DMS153 treated with DMSO at 0.1 percent for 48 hours (cell line): ENCODE data around the gene FOXJ1.

Experiments used
- DNase-seq: peaks from one replicate; lab custom pipeline; 2025; ENCODE audit not compliant: unreplicated experiment; lab: John Stamatoyannopoulos, UW

The FOXJ1 gene

DNA sequence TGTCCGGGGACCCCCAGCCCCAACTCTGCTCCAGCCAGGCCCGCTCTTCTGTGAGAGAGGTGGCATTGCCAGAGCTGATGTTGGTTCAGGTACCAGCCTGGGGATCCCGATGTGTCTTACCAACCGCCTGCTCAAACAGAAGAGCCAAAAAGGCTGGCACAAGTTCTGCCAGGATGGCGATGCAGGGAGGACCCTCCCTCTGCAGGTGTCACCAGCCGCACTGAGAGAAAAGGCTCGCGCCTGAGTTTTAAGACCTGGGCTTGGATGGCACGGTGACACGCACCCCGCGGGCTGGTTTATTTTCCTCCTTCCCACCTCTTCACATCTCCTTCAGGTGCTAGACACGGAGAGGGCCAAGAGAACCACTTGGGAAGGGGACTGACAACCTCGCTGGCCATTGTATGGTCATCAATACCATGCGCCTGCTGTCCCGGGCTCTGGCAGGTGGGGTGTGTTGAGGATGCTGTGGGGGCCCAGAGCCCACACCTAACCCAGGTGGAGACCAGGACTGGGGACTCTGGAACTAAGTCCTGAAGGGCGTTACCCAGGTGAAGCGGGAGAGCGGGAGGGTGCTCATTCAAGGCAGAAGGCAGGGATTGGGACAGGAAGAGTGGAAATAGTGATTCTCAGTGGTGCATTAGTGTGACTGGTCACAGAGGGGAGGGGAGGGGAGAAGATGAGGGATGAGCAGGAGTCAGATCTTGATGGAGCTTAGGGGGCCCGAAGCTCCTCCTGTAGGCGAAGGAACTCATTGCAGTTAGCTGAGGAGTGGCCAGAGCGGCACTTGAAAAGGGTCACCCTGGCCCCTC lies 16.3 kb downstream of the FOXJ1 start:
- DNase-seq, result no peak

DNA sequence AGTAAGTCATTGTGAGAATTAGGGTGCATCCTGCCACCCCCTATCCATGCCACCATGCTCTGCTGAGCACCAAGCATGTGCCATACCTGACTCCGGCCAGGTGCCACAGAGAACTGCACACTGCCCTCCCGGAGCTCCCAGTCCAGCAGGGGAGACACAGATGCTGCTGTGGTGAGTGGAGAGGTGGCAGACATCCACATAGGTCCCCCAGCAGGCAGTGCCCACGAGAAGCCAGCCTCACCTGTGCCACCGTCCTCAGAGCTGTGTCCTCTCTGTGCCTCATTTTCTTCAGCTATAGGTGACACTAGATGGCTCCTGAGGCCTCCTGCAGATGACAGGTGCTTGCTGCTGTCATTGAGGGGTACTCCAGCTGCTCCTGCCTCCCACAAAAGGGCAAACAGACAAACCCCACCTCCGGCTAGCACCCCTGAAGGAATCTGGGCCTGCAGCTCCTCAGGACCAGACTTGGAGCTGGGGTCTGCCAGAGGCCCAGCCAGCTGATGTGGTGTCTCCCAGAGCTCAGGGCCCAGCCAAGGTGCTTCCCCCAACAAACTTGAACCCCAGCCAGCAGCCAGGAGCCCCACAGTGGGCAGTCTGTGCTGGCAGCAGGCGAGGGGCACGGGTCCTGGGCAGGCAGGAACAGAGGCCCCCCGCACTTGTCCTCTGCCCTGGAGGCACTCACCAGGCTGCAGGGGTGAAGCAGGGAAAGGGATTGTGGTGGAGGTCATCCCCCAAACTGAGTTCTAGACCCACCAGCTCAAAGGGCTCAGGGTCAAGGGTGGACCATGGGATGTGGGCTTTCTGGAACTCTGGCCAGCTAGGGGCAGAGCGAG lies 17.1 kb downstream of the FOXJ1 start:
- no peak for DNase-seq

DNA sequence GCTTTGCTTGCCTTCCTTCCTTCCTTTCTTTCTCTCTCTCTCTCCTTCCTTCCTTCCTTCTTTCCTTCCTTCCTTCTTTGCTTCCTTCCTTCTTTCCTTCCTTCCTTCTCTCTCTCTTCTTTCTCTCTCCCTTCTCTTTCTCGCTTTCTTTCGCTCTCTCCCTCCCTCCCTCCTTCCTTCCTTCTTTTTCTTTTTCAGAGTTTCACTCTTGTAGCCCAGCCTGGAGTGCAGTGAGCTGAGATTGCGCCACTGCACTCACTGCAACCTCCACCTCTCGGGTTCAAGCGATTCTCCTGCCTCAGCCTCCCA lies 17.9 kb downstream of the FOXJ1 start:
- no peak for DNase-seq

DNA sequence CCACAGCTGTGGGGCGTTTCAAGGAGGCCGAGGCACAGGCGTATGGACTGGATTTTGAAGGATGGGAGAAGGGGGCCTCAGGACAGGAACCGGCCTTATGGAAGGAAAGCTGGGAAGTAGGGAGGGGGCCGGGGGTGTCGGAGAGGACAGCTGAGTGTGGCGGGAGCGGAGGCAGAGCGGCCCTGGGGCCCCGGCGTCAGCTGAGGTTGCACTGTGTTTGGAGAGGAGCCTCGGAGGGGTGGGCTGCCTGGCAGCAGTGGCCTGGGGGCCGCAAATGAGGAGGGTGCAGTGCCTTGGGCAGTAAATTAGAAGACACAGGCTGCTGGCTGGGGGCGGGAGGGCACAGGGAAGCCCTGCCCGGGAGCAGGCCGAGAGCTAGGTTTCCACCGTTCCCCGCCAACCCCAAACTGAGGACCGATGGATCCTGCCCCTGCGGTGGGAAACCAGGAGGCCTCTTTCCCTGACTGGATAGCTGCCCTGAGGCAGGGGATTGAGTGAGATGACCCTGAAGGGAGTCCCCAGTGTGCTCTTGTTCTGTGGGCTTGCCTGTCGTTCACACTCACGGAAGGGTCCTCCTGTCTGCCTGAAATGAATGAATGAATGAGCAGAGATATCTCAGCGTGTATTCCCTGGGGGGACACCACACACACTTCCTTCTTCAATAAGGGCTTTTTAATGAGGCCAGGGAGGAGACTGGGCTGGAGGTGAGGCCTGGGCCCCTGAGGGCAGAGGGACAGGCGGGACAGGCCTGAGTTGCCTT lies 18.4 kb downstream of the FOXJ1 start:
- no peak for DNase-seq

DNA sequence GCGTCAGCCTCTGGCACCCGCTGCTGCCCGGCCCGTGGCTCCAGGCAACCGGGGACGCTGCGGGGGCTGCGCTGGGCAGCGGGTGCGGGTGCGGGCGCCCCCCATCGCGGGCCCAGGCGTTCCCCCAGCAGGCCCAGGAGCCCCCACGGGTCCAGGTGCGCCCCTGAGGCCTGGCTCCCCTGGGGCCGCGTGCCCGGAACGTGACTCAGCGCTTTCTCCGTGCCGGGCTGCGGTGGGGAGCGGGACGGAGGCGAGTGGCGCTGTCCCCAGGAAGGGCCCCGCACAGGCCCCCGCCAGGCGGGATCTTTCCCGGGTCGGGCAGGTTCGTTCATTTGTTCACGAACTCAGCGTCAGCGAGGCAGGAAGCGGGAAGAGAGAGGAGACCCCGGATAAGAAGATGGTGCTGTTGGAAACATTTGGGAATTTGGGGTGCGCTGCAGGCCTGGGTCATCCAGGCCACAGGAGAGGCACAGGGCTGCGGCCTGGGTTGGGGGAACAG lies 19.1 kb downstream of the FOXJ1 start:
- DNase-seq, result no peak

DNA sequence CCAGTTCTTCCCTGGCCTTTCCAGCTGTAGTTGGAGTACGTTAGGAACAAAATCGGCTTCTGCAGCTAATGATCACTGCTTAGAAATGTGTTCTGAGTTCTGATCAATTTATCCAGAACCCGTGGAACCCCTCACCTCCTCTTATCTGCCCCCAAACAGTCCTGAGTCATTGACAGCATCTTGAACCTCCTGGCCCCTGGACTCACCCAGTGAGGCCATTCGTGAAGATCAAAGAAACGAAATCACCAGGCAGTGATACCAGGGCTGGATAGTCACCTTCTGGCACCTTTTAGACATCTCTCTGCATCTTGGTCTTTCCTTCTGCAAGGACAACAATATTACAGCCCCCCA lies 20.4 kb downstream of the FOXJ1 start:
- no peak for DNase-seq

DNA sequence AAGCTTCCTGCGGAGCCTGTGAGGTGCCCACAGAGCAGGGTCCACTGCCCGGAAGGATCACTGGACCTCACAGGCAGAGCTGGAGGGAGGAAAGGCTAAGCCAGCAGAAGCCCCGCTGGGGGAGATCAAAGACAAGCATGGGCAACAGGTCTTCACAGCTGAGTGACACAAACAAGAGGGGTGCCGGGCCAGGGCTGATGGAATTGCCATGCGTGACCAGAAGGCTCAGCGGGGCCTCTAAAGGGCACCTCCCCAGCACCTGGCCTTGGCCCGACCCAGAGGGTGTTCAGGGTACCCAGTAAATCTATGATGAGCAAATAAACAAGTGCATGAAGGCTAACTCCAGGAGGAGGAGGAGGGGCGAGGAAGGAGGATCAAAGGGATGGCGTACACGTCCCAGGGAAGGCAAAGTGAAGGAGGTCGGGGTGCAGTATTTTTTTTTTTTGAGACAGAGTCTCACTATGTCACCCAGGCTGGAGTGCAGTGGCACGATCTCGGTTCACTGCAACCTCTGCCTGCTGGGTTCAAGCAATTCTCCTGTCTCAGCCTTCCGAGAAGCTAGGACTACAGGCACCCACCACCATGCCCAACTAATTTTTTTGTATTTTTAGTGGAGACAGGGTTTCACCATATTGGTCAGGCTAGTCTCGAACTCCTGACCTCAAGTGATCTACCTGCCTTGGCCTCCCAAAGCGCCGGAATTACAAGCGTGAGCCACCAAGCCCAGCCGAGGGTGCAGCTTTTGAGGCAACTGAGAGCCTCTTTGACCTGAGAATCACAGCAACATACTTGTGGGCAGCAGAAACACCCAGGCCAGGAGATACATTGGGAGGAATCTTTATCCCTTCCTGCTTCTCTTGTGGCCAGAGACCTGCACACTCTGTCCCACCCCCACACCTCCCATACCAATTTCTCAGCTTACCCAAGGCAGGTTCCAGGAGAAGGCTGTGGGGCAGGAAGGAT lies 21.4 kb downstream of the FOXJ1 start:
- DNase-seq, result no peak

DNA sequence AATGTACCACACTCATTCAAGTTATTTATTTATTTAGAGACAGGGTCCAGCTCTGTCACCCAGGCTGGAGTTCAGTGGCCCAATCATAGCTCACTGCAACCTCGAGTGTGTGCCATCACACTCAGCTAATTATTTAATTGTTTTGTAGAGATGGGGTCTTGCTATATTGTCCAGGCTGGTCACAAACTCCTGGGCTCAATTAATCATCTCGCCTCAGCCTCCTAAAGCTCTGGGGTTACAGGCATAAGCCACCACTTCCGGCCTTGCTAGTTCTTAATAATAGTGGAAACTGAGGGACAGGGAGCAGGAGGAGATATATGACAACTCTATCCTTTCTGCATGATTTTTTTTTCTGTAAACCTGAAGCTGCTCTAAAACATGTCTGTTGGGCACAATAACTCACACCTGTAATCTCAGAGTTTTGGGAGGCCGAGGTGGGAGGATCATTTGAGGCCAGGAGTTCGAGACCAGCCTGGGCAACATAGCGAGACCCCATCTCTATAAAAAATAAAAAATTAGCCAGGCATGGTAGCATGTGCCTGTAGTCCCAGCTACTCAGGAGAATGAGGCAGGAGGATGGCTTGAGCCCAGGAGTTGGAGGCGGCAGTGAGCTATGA lies 25.8 kb downstream of the FOXJ1 start:
- DNase-seq, result no peak

DNA sequence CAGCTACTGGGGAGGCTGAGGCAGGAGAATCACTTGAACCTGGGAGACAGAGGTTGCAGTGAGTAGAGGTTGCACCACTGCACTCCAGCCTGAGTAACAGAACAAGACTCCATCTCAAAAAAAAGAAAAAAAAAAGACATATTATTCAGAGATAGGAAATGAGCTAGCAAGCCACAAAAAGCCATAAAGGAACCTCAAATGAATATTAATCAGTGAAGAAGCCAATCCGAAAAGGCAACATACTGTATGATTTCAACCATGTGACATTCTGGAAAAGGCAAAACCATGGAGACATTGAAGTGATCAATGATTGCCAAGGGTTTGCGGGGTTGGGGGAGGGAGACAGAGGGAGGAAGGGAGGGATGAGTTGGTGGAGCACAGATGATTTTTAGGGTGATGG lies 29.1 kb downstream of the FOXJ1 start:
- no peak for DNase-seq

DNA sequence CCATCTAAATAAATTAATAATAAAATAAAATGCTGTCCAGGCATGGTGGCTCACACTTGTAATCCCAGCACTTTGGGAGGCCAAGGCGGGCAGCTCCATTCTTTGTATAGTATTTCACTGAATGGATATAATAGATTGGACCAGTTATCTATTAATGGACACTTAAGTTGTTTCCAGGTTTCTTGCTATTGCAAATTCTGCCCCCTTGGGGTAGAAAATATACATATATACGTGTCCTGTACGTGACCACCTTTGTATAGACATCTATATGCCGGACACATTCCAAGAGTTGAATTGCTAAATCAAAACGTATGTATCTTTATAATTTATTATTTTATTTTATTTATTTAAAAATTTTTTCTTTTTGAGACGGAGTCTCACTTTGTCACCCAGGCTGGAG lies 33.5 kb downstream of the FOXJ1 start:
- no peak for DNase-seq

DNA sequence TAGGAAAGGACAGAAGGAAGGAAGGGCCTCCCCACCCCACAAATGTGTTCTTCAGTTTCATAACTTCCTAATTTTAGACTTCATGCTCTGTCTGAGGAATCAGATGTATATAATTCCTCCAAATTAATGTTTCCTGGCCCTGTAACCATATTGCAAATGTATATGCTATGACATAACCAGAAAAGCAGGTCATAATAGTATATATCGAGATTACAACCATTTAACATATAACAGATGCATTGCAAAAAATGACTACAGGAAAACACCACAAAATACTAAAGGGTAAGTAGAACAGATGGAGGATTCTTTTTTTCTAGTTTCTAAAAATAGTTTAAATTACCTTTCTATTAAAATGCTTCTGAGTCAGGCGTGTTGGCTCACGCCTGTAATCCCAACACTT lies 34.3 kb downstream of the FOXJ1 start:
- no peak for DNase-seq

DNA sequence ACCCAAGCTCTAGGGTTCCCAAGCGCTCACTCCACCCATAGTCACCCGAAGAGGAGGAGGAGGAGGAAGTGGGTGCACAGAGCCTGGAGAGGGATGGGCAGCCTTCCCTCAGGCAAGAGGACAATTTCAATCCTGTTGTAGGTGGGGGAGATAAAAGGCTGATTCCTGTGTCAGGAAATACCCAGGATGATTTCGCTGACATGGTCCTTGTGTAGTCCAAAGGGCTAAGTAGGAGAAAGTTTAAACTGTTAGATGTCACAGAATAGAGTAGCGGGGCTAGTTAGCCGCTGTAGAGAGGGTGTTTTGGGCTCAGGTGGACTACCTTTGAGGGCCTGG lies 36.2 kb downstream of the FOXJ1 start:
- no peak for DNase-seq

DNA sequence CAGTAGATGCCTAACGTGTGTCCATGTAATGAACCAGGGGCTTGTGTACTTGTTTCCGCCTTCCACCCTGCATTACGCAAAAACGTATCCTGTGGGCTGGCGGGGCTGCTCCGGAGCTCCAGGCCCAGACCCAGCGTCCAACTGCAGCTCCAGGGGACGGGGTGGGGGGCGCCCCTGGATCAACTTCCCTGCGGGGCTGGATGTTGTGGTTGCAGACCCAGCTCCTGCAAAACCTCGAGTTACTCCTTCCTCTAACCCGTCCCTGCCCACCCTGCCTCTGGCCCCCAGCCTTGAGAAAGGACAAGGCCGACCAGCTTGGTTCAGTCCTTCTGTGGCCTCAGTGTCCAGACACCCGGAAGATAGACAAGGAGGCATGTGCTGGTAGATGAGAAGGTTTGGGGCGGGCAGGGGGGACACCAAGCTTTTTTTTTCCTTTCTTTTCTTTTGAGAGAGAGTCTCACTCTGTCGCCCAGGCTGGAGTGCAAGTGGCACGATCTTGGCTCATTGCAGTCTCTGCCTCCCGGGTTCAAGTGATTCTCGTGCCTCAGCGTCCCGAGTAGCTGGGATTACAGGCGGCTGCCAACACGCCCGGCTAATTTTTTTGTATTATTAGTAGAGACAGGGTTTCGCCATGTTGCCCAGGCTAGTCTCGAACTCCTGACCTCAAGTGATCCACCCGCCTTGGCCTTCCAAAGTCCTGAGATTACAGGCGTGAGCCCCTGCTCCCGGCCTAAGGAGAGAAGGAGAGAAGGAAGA lies 36.7 kb downstream of the FOXJ1 start:
- DNase-seq, result no peak

DNA sequence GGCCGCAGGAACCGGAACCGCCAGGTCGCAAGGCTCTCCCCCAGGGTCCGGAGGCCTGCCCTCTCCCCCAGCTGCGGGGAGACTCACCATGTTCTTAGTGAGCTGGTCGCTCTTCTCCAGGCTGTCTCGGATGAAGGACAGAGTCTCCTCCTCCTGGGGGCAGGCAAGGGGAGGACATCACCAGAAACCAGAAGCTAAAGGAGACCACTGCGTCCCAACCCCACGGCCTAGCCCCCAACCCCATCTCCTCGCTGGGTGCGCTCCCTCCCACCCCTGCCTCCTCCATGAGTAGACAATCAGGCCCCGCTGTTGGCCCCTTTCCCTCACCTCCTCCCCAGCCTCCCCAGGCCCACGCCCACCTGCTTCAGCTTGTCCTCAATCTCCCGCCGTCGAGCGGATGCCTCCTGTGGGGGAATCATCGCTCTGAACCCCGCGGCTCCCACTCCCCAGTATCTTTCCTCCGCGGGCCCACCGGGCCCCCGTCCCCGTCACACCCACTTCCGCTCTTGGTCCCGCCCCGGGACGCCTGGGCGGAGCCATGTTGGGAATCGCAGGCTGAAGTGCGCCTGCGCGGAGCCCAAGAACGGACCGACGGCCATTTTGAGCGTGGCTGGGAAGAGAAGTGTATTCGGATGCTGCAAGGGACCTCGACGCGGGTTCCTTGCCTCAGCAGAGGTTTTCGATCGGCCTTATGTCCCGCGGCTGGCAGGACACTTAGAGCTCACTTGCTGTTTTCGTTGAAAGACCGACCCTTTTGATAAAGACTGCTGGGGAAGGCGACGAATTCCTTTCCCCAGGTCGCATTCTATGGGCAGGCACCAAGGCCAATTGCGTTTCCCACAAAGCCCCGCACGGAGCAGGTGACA lies 37.5 kb downstream of the FOXJ1 start, which contains the start of gene EXOC7:
TSS of gene EXOC7 (minus strand) at position 514 of the 866 bp plus-strand sequence. CDS start at position 419, 95 bp downstream.
- peak; percentile 88 for DNase-seq

DNA sequence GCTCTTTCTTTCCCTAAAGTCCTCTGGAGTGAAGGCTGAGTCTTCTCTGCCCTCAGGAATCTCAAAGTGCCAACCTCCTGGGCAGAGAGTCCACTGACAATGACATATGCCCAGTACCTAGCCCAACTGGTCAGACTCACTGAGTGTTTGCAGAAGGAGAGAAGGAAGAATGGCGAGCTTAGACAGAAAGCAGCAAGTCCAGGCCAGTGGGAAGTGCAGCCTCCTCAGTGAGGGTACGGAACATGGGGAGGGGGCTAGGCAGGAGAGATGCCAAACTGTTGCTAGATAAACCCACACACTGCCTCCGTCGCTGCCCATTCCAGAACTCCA lies 38.1 kb downstream of the FOXJ1 start:
- DNase-seq, result no peak

DNA sequence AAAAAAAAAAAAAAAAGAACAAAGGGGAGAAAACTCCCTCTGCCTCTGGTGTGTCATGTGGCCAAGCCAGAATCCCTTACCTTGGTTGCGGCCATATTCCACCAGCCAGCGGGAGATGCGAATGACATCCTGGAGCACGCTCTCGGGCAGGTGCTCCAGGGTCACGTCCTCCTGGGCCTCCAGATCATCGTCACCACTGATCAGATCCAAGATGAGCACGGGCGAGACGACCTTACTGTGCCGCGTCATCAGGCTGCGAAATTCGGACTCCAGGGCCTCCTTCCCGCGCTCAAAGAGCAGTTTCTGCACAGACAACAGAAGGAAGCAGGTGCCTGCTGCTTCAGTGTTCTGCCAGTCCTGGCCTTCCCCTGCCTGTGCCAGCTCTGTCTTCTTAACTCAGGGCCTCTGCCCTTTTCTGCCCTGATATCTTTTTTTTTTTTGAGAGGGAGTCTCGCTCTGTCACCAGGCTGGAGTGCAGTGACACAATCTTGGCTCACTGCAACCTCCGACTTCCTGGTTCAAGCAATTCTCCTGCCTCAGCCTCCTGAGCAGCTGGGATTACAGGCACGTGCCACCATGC lies 43.2 kb downstream of the FOXJ1 start:
- DNase-seq, result no peak

DNA sequence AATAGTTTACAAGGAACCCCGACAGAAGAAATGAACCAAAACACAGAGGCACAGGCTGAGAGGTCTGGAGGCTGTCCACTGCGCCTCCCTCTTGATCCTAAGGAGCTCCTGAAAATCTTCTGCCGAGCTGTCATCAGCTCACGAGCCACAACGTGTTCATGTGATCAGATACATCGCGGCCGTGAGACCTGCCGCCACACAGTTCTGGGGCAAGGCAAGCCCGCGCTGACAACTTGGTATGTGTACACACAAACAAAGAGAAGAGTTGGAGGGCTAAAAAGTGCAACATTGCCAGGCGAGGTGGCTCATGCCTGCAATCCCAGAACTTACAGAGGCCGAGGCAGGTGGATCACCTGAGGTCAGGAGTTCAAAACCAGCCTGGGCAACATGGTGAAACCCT lies 45.1 kb downstream of the FOXJ1 start:
- no peak for DNase-seq

DNA sequence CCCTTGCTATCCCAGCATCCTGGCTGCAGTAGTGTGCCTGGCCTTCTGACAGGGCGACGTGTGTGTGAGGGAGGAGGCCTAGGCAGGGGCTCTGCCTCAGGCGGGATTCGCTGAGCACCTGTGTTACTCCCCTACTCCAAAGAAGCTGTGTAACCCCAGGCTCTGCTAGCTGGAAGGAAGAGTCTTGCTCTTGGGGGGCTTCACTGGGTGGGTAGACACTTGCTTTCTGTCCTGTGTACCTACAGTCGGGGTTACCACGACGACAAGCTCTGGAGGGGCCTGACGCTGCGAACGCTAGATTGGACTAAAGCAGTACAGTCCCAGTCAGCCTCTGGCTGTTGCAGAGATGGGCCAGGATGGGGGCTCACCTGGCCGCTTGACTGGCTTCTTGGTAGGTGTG lies 47.0 kb downstream of the FOXJ1 start:
- DNase-seq, result no peak
